Nucleus accumbens (tissue), 56 donors: ENCODE measurements around the gene ASCC3.
"Not testable (repeated sequence)": the region's sequence is repeated elsewhere in the genome, so short reads cannot be mapped to it uniquely, and the experiment has no call there.

ENCODE experiments used
- DNase-seq, 56 donors: peaks; one replicate each; lab custom pipeline; 2025; lab: John Stamatoyannopoulos, UW

ASCC3 gene

GRCh38 chr6:100880853-100881706 lies at the start of gene ASCC3:
Gene ASCC3 (minus strand): TSS chr6:100881329. CDS start chr6:100867997, 13,332 bp downstream.
- DNase-seq, result peak in 55 of 56 donors; percentile 51 to 94 (median 84)

DNA sequence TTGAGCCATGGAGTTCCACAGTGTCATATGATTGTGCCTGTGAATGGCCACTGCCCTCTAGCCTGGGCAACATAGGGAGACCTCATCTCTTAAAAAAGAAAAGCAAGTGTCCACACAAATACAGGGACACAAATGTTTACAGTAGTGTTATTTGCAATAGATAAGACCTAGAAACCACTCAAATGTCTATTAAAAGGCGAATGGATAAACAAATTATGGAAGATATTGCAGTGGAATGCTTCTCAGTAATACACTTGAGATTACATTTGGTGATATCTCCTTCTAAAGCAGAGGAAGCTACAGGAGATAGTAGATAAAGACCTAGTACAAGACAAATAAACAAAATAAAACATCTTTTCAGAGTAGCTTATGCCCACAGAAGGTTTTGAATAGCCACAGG lies 44.6 kb upstream of the ASCC3 start:
- DNase-seq, result no peak

- no peak for DNase-seq
Observed at GRCh38 chr6:100924534-100925227, 43.6 kb upstream of the ASCC3 start.

DNA sequence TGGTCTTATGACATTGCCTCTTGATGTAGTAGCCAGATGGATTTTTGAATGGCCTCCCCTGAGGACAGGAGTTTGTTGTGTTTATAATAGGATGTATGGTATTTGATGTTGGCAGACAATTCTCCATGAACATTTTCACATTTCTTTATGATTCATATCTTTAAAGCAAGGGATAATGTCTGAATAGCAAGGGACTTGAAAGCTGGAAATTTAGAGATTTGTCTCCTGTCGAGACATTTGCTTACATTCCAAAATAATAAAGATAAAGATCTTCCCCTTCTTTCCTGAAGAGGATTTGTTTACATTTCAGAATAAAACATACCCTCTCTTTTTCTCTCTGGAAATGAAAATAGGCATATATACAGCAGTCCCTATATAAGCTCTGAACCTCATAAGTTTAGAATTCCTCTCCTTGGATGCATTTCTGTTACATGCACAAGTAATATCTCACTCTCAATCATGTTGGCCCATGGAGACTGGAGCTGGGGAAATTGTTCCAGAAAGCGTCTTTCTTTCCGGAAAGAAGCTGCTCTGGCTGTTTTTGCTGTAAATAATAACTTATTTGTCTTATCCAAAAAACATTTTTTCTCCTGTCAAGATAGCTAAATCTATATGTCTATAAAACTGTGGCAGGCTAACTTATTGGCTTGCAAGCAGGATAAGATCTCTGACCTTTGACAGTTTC lies 42.5 kb upstream of the ASCC3 start:
- no peak for DNase-seq

DNA sequence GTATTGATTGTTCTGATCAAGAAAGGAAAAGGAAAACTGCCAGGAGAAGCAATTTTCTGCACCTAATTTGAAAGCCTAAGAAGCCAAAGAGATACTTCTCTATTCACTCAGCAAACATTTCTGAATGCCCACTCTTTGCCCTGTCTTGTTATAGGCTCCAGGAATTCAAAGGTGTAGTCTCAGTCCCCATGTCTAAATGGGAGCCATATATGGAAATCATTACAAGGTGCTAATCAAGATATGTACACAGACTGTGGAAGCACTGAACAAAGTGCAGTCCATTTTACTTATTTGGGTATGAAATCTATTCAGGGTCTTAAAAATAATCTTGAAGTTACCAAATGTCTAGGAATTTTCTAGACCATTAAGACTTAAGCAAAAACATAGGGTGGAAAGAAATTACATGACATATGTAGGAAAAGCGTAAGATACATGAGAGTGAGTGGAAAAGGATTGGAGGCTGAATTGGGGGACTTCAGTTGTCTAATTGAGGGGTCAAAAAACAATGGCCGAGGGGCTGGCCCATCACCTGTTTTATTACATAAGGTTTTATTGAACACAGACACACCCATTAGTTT lies 39.0 kb upstream of the ASCC3 start:
- DNase-seq, result no peak

DNA sequence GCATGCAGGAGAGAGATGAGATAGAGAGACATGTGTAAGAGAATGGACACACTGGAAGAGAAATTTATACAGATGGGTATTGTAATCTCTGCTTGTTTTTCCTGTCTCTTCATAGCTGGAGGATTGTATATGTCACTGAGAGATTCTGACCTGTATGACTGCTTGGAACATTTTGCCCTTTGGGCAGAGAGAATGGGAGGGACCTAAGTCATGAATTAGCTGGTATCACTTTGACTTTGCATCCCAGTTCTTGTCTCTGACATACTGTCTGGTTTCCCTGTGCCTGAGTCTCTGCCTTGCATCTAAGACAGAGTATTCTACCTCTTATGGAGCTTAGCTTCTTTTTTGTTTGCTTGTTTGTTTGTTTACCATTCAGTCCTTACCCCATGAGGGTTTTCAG lies 37.0 kb upstream of the ASCC3 start:
- no peak for DNase-seq

DNA sequence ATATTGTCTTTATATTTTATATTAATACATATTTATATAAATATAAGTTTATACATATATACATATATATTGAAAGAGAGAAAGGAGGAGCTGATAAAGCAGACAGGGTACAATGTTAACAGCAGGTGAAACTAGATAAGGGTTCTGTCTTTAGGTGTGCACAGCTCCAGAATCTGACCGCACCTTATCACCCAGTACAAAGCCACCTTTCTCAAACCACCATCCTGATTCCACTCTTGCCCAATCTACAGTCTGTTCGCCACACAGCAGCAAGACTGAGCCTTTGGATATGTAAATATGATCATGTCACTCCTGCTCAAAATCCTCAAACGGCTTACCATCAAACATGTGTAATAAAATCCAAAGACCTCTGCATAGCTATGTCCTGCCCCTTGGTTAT lies 34.7 kb upstream of the ASCC3 start:
- peak in 1 of 56 donors; percentile 2 for DNase-seq

- DNase-seq, result no peak
Observed at GRCh38 chr6:100913400-100914276, 32.5 kb upstream of the ASCC3 start.

- no peak for DNase-seq
Observed at GRCh38 chr6:100906325-100906724, 25.2 kb upstream of the ASCC3 start.

GRCh38 chr6:100905067-100905466 lies 23.9 kb upstream of the ASCC3 start:
- DNase-seq, result no peak

GRCh38 chr6:100904316-100904715 lies 23.2 kb upstream of the ASCC3 start:
- no peak for DNase-seq

DNA sequence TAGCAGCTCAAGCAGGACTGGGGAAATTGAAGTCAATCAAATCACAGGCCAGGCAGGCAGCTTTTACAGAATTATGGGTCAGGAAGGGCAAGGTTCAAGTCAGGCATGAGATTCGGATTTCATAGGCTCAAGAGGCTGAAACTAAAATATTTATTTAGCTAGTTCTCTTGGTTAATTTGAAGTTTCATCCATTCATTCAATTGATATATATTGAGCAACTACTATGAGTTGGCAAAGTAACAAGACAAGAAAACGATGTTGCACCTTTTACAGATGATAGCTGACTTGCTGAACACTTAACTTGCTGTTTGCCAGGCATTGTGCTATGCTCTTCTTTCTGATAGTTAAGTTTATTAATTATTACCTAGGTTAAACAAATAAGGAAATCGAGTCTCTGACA lies 20.5 kb upstream of the ASCC3 start:
- no peak for DNase-seq

GRCh38 chr6:100899202-100899601 lies 18.1 kb upstream of the ASCC3 start:
- no peak for DNase-seq

GRCh38 chr6:100897671-100898070 lies 16.5 kb upstream of the ASCC3 start:
- no peak for DNase-seq

DNA sequence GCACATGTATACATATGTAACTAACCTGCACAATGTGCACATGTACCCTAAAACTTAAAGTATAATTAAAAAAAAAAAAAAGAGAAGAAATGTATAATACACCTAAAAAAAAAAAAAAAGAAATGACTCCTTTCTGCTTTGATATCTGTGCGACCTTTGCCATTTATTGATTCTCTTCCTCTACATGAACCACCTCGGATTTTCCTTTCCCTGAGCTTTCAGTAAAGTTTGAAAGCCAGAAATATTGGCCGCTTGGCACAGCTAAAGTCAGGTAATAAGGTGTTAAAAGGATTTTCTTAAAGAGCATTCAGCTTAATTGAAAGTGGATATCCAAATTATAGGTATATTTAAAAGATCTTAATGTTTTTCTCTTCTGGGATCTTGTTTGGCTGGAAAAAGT lies 12.6 kb upstream of the ASCC3 start:
- DNase-seq, result no peak

GRCh38 chr6:100892693-100893092 lies 11.6 kb upstream of the ASCC3 start:
- no peak for DNase-seq

GRCh38 chr6:100892116-100892515 lies 11.0 kb upstream of the ASCC3 start:
- no peak for DNase-seq

DNA sequence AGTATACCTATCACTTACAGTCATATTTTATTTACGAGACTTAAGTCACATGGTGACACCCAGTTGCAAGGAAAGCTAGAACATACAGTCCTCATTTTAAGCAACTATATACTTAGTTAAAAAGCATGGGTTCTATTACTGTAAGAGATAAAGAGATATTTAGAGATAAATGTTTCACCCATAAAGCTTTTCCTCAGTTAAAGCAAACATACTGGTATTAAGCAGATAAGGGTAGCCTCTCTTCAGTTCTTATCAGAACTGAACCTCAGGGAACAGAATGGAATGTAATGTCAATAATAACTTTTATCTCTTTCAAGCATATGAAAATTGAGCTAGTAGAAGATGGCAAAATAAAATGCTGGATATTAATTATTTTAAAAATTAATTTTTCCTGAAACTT lies 9.9 kb upstream of the ASCC3 start:
- no peak for DNase-seq

DNA sequence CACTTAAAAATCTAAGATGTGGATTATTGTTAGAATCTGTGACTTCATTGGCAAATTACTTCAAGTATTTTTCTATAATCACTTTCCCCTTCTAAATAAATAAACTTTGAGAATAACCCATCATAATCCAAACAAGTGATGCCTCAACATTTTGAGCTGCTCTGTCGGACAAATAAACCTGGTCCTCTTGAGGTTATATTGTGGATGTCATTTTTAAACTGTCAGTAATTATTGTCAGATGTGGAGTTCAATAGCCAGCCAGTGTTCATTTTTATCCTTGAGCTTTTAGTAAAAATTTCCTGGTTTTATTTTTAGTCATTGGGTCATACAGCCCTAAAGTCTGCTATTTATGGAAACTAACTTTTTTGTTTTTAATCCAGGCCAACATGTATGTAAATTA lies 9.5 kb upstream of the ASCC3 start:
- DNase-seq, result not testable (repeated sequence)

GRCh38 chr6:100889351-100889750 lies 8.2 kb upstream of the ASCC3 start:
- no peak for DNase-seq
